ENCODE measurements around the gene GDPD4.
A peak's percentile ranks its signal among the peaks of the same experiment; 100 is the strongest.

The GDPD4 gene

GRCh38 chr11:77188633-77189491 is 112.6 kb downstream of the GDPD4 start:
- no peak for DNase-seq

DNA sequence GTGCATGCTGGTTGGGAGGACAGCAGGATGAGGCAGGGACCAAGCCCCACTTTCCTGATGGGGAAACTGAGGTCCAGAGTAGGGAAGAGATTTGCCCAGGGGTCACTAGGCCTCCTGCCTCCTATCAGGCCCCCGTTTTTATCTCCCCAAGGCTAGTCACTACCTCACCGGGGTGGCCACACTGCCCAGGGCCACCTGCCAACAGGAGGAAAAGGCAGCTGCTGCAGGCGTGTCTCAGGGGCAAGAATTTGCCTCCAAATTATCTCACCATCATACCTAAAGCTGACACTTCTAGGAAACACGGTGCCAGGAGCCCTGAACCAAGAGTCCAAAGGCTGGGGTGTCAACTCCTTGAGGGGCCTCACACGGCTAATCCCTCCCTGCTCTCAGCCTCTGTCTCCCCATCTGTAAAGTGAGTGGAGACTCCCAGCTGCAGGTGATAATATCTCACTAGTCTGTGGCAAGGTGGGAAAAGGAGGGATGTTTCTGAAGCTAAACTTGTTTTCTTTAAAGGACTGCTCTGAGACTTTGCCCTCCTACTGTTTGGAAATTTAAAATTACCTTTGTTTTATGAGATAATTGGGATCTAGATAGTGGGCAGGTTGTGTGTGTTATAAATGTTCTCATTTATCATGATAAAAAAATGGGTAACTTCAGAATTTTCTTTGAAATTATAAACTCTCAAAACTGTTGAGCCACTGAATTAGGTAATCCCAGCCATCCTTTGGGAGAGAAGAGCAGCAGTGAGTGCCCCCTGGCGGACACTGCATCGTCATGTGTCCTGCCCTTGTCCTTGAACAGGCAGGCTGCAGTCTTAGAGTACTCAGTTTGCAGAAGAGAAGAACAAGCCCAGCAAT is 113.5 kb downstream of the GDPD4 start:
- DNase-seq = peak; percentile 93

DNA sequence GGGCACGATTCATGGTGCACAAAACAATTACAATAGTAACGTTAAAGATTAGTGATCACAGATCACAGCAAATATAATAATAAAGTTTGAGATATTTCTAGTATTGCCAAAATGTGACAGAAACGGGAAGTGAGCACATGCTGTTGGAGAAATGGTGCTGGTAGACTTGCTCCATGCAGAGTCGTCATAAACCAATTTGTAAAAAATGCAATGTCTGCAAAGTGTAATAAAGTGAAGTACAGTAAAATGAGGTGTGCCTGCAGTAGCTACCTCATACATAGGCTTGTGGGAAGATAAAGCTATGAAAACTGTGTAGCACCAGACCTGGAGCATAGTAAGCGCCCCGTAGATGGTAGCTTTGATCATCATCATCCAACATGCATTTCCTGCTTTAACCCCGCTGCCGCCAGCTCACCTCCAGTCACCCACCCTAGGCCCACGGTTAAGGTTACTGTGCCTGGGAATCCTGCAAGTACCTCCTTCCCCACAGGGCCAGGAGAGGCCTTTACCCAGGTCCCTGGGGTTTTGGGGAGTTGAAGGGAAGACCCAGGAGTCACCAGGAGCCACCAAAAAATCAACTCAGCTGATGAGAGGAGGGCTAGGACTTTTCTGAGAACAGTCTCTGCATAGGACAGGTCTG is 114.3 kb downstream of the GDPD4 start:
- DNase-seq = no peak

DNA sequence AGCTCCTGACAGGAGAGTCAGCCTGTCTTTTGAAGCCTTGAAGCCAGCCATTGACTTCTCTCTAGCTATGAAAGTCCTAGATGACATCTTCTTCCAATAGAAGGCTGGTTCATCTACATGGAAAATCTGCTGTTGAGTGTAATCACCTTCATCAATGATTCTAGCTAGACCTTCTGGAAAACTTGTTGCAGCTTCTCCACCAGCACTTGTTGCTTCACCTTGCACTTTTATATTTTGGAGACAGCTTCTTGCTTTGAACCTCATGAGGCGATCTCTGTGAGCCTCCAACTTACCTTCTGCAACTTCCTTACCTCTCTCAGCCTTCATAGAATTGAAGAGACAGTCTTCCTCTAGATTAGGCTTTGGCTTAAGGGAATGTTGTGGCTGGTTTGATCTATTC is 115.2 kb downstream of the GDPD4 start:
- no peak for DNase-seq

DNA sequence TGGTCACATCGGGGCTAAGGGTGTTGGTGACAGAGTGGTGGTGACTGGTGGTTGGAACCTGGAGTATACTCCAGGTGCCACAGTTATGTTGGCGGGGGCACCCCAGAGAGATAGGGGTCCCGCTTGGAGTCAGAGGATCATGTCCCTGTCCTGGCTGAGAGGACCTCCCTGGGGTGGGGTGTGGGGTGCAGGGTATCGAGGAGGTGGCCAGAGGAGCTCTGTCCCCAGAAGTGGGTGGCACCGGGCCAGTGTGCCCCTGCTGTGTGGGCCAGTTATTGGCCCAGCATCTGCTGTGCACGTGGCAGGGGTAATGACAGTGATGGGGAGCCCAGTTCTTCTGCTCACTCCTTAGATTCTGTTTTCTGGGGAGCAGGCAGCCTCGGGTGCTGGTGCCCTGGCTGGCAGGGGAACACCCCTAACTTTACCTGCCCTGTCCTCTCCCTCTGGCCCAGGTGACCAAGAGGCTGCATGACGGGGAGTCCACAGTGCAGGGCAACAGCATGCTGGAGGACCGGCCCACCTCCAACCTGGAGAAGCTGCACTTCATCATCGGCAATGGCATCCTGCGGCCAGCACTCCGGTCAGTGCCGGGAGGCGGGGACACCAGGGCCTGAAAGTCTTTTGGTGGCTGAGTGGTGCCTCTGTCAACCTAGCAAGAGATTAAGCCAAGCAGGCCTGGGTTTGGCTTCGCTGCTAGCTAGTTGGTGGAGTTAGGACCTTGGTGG is 117.2 kb downstream of the GDPD4 start:
- no peak for DNase-seq

GRCh38 chr11:77183431-77183984 is 118.0 kb downstream of the GDPD4 start:
- DNase-seq = no peak

DNA sequence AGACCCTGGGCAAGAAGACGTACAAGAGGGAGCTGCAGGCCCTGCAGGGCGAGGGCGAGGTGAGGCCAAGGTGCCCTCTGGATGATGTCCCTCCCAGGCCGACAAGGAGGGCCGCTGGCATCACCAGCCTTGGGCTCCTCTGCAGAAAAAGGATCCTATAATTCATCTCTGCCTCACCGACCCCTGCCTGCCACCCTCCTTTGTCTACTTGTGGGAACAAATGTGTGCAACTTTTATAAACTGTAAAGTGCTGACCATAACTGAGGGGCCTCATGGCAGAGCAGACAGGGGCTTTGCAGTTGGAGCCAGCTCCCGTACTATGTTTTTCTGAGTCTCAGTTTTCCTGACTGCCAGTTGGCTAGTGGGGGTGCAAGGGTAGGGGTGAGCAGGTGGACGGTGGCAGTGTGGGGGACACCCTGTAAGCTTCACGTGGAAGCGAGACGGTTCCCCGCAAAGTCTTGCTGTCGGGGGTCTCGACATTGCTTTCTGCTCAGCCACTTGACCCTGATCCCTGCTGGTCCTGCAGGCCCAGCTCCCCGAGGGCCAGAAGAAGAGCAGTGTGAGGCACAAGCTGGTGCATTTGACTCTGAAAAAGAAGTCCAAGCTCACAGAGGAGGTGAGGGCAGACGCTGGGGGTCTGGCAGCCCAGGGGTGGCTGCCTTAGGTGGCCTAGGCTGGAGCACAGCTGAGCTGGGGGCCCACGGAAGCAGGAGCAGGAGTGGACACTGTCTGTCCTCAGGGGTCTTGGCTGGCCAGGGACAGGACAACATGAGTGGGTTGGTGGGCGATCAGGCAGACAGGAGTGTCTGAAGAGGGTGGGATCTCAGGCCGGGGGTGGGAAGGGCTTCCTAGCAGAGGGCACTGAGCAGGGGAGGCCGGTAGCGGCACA is 118.7 kb downstream of the GDPD4 start:
- no peak for DNase-seq

GRCh38 chr11:77181799-77182541 is 119.5 kb downstream of the GDPD4 start:
- no peak for DNase-seq

- DNase-seq = no peak
Measured at GRCh38 chr11:77181226-77181625, 120.3 kb downstream of the GDPD4 start.

DNA sequence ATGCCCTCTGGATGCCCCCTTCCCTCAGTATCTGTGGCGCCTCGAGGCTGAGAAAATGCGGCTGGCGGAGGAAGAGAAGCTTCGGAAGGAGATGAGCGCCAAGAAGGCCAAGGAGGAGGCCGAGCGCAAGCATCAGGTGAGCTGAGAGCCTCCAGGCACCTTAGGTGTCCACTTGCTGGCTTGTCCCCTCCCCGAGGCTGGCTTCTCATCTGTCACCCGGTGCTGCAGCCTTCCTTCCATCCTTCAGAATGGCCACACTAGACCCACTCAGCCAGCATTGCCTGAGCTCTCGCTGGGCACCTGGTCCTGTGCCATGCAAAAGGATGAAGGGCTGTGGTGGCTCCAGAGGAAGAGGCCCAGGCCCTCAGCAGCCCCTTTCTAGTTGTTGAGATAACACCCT is 121.1 kb downstream of the GDPD4 start:
- DNase-seq = no peak

- no peak for DNase-seq
Measured at GRCh38 chr11:77179681-77180080, 121.8 kb downstream of the GDPD4 start.

- no peak for DNase-seq
Measured at GRCh38 chr11:77179048-77179447, 122.4 kb downstream of the GDPD4 start.

GRCh38 chr11:77178150-77178549 is 123.3 kb downstream of the GDPD4 start:
- DNase-seq = no peak

DNA sequence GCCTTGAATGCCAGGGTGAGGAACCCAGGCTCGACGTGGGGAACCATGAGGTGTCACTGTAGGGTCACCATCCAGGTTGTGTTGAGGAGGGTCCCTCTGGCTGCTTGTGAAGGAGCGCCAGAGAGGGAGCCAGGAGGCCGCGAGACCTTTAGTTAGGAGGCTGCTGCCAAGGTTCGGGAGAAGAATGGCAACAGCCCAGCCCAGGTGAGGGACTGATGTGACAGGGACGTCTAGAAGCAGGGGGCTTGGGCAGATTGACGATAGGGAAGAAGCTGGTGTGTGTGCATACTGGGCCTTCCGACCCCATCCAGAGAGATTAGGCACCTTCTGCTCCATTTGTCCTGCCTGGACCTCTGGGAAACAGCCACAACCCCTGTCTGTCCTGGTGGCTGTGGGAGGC is 124.5 kb downstream of the GDPD4 start:
- no peak for DNase-seq

DNA sequence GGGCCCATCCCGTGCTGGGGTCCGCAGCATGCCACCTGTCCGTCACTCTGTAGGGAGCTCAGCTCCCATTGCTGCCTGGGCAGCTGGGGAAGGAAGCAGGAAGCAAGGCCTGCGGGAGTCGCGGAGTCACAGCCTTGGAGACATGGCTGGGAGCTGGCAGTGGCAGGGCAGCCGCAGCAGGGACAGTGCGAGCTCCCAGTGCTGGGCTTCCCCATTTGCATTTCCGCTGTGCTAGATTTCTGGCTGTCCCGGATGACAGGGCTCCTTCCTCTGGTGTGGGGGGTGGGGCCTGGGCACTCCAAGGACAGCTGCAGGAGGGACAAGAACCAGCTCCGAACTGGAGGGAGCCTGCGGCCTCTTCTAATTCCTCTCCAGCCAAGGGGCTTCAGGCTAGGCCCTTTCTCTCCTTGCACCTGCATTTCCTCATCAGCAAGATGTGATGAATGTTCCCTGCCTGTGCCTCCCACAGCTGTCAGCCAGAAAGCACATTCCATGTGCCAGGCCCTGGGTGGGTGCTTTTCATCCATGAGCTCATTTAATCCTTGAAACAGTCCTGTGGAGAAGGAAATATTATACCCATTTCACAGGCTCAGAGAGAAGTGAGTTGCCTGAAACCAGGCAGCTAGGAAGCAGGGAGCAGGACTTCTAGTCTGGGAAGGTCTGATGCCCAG is 125.5 kb downstream of the GDPD4 start:
- no peak for DNase-seq

DNA sequence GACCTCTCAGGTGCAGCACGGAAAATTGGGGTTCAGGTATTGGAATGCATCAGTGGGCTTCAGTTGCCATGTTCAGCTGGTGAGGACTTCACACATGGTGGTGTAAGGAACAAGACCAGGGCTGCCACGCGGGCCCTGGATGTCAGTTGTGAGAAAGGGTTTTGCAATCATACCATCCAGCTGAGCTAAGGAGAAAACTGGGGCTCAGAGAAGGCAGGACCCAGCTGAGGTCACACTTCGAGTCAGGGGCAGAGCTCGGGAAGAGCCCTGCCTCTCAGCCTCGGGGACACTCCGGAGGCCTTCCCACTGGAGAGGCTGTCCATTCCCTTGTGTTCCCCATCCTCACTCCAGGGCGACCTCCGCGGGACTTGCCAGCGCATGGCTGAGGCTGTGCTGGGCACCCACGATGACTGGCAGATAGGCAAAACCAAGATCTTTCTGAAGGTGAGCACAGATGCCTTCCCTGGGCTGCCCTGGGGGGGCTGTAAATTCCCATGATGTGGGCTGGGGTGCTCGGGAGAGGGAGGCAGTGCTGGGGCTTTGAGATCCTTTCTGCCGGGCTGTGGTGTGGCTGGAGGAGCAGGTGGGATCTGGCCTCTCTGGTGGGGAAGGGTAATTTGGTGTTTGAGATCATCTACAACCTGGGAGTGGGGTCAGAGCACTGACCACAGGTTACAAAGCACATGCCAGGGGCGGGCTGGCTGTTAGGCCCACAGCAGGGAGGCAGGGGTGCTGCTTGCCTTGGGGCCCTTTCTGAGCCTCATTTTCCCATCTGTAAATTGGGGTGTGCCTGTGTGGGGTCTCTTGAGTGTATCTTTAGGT is 126.3 kb downstream of the GDPD4 start:
- DNase-seq = no peak

GRCh38 chr11:77174559-77174958 is 126.9 kb downstream of the GDPD4 start:
- DNase-seq = no peak

DNA sequence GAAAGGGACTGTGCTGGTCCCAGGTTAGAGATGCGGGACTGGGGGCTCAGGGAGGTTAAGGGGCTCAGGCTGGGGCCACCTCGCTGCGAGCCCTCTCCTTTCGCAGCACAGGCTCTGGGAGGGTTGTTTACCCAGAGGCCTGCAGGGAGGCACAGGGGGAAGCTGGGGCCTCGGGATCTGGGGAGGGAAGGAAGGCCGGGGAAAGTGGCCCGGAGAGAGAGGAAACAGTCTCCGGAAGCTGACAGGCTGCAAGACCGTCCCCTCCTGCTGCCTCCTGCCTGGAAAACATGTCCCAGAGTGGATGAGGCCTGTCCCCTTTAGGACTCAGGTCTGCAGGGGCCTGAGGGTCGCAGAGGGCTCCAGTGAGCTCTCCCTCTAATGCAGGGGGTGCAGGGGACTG is 128.0 kb downstream of the GDPD4 start:
- no peak for DNase-seq

- DNase-seq = no peak
Measured at GRCh38 chr11:77172666-77172982, 128.9 kb downstream of the GDPD4 start.
